Mucosa of rectum (tissue), 2 donors: ENCODE measurements around the gene CDC27.

Experiments used
- H3K27ac ChIP-seq, 2 donors: one replicate each; pipeline ENCODE4 v1.7.0; 2013; ENCODE audit warnings: inconsistent platforms in 2 of 2, low read depth in 2 of 2, low read length in 2 of 2
- H3K27me3 ChIP-seq, 2 donors: one replicate each; pipeline ENCODE4 v1.7.0; 2013; ENCODE audit warnings: low read length in 2 of 2; ENCODE audit not compliant: control insufficient read depth in 2 of 2, insufficient read depth in 2 of 2
- H3K36me3 ChIP-seq, 2 donors: one replicate each; pipeline ENCODE4 v1.7.0; 2013; ENCODE audit warnings: low read length in 2 of 2; ENCODE audit not compliant: control insufficient read depth in 2 of 2, insufficient read depth in 2 of 2
- H3K4me1 ChIP-seq, 2 donors: one replicate each; pipeline ENCODE4 v1.7.0; 2013; ENCODE audit warnings: low read length in 2 of 2, mild to moderate bottlenecking in 1 of 2; ENCODE audit not compliant: control insufficient read depth in 2 of 2, insufficient read depth in 2 of 2
- H3K4me3 ChIP-seq, 2 donors: one replicate each; pipeline ENCODE4 v1.7.0; 2013; ENCODE audit warnings: low read length in 2 of 2
- H3K9ac ChIP-seq, 2 donors: one replicate each; pipeline ENCODE4 v1.7.0; 2013; ENCODE audit warnings: low read length in 2 of 2, low read depth in 1 of 2, mild to moderate bottlenecking in 1 of 2
- H3K9me3 ChIP-seq, 2 donors: one replicate each; pipeline ENCODE4 v1.7.0; 2013; ENCODE audit warnings: low read length in 2 of 2; ENCODE audit not compliant: control insufficient read depth in 2 of 2
- donor health status: healthy.
- donor health status: Normal muscosa, but diverticular disease.

CDC27 gene

GRCh38 chr17:47188876-47189731 lies at the start of gene CDC27:
CDC27 (minus strand) TSS chr17:47189295; CDS start chr17:47189172, 123 bp downstream.
- Histone ChIP-seq H3K9ac (peak within 1 kb of the TSS; percentile 92 to 97), H3K4me1 (peaks cover 9 to 12% of the 10 kb centered on the region in 2 donors), H3K4me3 (peak within 1 kb of the TSS; percentile 93 to 96), H3K36me3 (no peaks in the 10 kb centered on the region), H3K9me3 (no peaks in the 10 kb centered on the region), H3K27ac (peak within 1 kb of the TSS; percentile 93 to 96), H3K27me3 (no peaks in the 10 kb centered on the region)

DNA sequence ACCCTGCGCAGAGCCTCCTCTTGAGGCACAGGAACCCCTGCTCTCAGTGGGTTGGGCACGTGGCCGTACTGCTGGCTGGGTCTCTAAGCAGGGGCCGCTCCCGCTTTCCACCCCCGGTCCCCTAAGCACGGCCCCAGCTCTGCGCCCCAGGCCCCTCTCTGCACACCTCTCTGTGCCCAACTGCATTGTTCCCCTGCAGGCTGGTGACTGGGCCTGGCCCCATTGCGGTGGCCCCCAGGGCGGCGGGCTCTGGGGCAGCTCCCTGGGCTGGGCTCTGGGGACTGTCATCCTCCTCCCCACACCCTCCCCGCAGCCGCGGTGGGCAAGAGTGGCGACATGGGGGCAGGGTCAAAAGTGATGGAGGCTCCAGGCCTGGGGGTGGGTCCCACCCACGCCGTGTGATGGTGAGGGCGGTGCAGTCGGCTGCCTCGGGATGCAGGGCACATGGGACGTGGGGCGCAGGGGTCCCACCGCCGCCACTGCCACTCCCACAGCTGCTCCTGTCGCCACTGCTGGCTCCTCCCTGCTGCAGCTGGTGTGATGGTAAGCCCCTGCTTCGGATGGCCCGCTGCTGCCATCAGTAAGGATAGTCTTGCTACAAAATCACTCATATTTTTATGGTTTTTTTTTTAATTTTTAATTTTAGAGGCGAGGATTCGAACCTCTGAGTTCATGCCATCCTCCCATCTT lies 49.4 kb upstream of the CDC27 start:
- H3K4me3 ChIP-seq: no peak overlapping the region
- H3K4me1 ChIP-seq: peaks cover 0 to 8% of the 10 kb centered on the region in 2 donors
- no peaks in the 10 kb centered on the region for H3K9me3 ChIP-seq
- no peak overlapping the region for H3K9ac ChIP-seq
- no peaks in the 10 kb centered on the region for H3K36me3 ChIP-seq
- H3K27ac ChIP-seq: no peak overlapping the region
- no peaks in the 10 kb centered on the region for H3K27me3 ChIP-seq

DNA sequence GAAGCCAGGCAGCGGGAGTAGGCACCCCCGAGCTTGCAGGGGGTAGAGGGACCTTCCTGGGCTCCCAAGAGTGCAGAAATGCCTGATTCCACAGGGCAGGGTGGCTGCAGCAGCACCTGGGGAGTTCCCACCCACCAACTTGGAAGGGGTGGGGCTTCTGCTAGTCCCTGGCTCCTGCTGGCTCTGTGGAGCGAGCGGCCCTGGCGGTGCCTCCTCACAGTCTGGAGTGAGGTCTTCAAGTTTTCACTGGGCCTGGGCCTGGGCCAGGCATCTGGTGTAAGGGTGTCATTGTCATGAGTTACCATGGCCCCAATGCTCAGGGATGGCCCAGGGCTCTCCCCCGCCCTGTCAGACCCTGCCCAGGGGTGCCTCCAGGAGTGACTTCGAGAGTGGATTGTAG lies 48.7 kb upstream of the CDC27 start:
- no peaks in the 10 kb centered on the region for H3K27me3 ChIP-seq
- no peaks in the 10 kb centered on the region for H3K36me3 ChIP-seq
- peaks cover 0 to 8% of the 10 kb centered on the region in 2 donors for H3K4me1 ChIP-seq
- no peaks in the 10 kb centered on the region for H3K9me3 ChIP-seq
- H3K9ac ChIP-seq: no peak overlapping the region
- no peak overlapping the region for H3K27ac ChIP-seq
- no peak overlapping the region for H3K4me3 ChIP-seq

DNA sequence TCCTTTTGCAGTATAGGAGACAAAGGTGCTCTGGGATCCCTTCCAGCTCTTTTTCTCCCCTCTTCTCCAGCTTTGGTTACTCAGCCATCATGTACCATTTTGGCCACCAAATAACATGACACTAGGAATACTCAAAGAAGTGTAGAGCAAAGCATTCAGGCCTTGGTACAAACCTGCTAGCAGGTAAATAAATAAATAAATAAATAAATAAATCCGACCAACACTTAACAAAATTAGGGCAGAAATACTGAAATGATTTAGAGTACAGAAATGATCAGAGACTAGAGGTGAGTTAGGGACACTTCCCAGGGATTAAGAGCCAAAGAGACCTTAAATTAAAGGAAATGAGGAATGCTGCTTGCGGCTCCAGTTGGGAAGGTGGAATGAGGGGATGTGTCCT lies 46.8 kb upstream of the CDC27 start:
- Histone ChIP-seq H3K36me3 (no peaks in the 10 kb centered on the region), H3K27me3 (no peaks in the 10 kb centered on the region), H3K4me1 (peaks cover 0 to 8% of the 10 kb centered on the region in 2 donors), H3K27ac (no peak overlapping the region), H3K9ac (no peak overlapping the region), H3K9me3 (no peaks in the 10 kb centered on the region), H3K4me3 (no peak overlapping the region)

DNA sequence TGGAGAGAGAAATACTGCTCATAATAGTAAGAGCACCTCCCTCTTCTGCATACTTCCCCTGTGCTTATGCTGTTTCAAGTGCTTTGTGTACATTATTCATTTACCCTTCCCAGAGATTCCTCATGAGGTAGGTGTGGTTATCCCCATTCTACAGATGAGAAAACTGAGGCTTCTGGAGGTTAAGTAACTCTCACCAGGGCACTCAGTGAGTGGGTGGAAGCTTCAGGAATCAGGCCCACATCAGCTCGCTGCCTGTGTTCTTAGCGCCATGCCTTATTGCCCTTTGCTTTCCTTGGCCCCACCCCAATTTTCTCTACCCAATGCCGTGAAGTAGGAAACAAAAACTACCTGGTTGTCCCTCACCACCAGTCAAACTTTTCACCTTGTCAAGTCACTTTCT lies 46.4 kb upstream of the CDC27 start:
- Histone ChIP-seq H3K27ac (no peak overlapping the region), H3K36me3 (no peaks in the 10 kb centered on the region), H3K9ac (no peak overlapping the region), H3K9me3 (no peaks in the 10 kb centered on the region), H3K27me3 (no peaks in the 10 kb centered on the region), H3K4me1 (peaks cover under 1 to 8% of the 10 kb centered on the region in 2 donors), H3K4me3 (no peak overlapping the region)

DNA sequence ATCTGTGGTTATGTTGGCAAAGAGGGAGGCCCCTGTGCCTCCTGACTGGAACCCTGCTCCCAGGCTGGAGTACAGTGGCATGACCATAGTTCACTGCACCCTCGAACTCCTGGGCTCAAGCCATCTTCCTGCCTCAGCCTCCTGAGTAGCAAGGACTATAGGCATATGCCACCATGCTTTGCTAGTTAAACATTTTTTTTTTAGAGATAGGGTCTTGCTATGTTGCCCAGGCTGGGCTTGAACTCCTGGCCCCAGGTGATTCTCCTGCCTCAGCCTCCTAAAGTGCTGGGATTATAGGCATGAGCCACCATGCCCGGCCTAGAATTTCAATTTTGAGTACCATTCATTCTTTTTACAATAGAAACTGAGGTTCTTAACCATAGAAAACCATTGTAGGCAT lies 43.4 kb upstream of the CDC27 start:
- Histone ChIP-seq H3K36me3 (no peaks in the 10 kb centered on the region), H3K27me3 (no peaks in the 10 kb centered on the region), H3K27ac (no peak overlapping the region), H3K9me3 (no peaks in the 10 kb centered on the region), H3K4me3 (no peak overlapping the region), H3K4me1 (peaks cover 7 to 8% of the 10 kb centered on the region in 2 donors), H3K9ac (no peak overlapping the region)

GRCh38 chr17:47231866-47232265 lies 42.8 kb upstream of the CDC27 start:
- Histone ChIP-seq H3K27ac (no peak overlapping the region), H3K27me3 (no peaks in the 10 kb centered on the region), H3K4me1 (peaks cover 7 to 8% of the 10 kb centered on the region in 2 donors), H3K9me3 (no peaks in the 10 kb centered on the region), H3K9ac (no peak overlapping the region), H3K36me3 (no peaks in the 10 kb centered on the region), H3K4me3 (no peak overlapping the region)

DNA sequence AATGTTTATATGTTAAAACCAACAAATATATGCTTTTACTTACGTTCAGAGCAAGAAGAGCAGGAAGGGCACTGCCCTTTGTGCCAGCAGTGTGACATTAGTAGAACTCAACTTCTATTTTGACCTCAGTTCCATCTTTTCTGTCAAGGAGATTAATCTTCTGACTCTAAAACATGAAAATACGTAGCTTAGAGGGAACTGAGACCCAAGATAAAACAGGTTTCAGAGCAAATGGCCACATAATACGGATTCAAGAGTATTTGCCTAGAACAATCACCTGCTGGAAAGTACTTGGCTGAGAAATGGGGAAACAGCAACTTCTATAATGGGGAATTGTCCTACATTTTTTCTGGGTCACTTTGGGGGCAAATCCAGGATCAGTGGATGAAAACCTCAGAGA lies 42.2 kb upstream of the CDC27 start:
- no peak overlapping the region for H3K27ac ChIP-seq
- H3K9ac ChIP-seq: no peak overlapping the region

GRCh38 chr17:47230864-47231263 lies 41.8 kb upstream of the CDC27 start:
- Histone ChIP-seq H3K27me3 (no peaks in the 10 kb centered on the region), H3K27ac (no peak overlapping the region), H3K9me3 (no peaks in the 10 kb centered on the region), H3K36me3 (no peaks in the 10 kb centered on the region), H3K4me1 (peaks cover 8 to 9% of the 10 kb centered on the region in 2 donors), H3K9ac (no peak overlapping the region), H3K4me3 (no peak overlapping the region)

More for the DNA sequence above, 42.2 kb upstream of the CDC27 start:
- Histone ChIP-seq H3K4me1 (peaks cover 7 to 8% of the 10 kb centered on the region in 2 donors), H3K27me3 (no peaks in the 10 kb centered on the region), H3K36me3 (no peaks in the 10 kb centered on the region), H3K4me3 (no peak overlapping the region), H3K9me3 (no peaks in the 10 kb centered on the region)
